Measurements from ENCODE around the gene CFAP126.

- TF ChIP-seq, protein P1, sequence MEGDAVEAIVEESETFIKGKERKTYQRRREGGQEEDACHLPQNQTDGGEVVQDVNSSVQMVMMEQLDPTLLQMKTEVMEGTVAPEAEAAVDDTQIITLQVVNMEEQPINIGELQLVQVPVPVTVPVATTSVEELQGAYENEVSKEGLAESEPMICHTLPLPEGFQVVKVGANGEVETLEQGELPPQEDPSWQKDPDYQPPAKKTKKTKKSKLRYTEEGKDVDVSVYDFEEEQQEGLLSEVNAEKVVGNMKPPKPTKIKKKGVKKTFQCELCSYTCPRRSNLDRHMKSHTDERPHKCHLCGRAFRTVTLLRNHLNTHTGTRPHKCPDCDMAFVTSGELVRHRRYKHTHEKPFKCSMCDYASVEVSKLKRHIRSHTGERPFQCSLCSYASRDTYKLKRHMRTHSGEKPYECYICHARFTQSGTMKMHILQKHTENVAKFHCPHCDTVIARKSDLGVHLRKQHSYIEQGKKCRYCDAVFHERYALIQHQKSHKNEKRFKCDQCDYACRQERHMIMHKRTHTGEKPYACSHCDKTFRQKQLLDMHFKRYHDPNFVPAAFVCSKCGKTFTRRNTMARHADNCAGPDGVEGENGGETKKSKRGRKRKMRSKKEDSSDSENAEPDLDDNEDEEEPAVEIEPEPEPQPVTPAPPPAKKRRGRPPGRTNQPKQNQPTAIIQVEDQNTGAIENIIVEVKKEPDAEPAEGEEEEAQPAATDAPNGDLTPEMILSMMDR (conservative IDR thresholded peaks at IDR 0.05 in 1 of 2, IDR thresholded peaks at IDR 0.05 in 1 of 2; ENCODE audit: extremely low read depth in 1 of 2, insufficient read depth in 1 of 2, low read depth in 1 of 2, low read length in 2 of 2): no peak
- TF ChIP-seq EZH2 (IDR thresholded peaks at IDR 0.05; ENCODE audit: borderline replicate concordance, low read length): no peak
Observed at GRCh38 chr1:161351482-161351881, 16.2 kb downstream of the CFAP126 start.

All from mammary epithelial cell (primary cell).